HG02981 (cell line): Measurements from ENCODE around the gene E2F6.

Experiments used
- ATAC-seq: cut with Tn5 transposase; IDR thresholded peaks from one replicate; pipeline ENCODE4 v1.9.1; 2021; ENCODE audit warnings: mild to moderate bottlenecking, moderate library complexity; ENCODE audit not compliant: unreplicated experiment

Gene E2F6

GRCh38 chr2:11396467-11397445 is 69.2 kb downstream of the E2F6 start:
- no peak for ATAC-seq

- no peak for ATAC-seq
Measured at GRCh38 chr2:11396021-11396420, 69.9 kb downstream of the E2F6 start.

GRCh38 chr2:11395389-11395788 is 70.6 kb downstream of the E2F6 start:
- ATAC-seq = no peak
